Ishikawa (cell line): Measurements from ENCODE around the gene UQCRC2.

Experiments used
- CEBPB ChIP-seq: IDR thresholded peaks from 2 replicates; pipeline ENCODE4 v1.6.1; 2012
- CREB1 ChIP-seq: IDR thresholded peaks from 2 replicates; pipeline ENCODE4 v1.6.1; 2012; ENCODE audit warnings: low read depth
- EGR1 ChIP-seq: IDR thresholded peaks from 2 replicates; pipeline ENCODE4 v1.6.1; 2012
- EP300 ChIP-seq: IDR thresholded peaks from 2 replicates; pipeline ENCODE4 v1.6.1; 2012; ENCODE audit warnings: borderline replicate concordance
- FOXM1 ChIP-seq: IDR thresholded peaks from 2 replicates; pipeline ENCODE4 v1.6.1; 2012; ENCODE audit warnings: low read depth, borderline replicate concordance
- MAX ChIP-seq: IDR thresholded peaks from 2 replicates; pipeline ENCODE4 v1.6.1; 2012
- NFIC ChIP-seq: IDR thresholded peaks from 2 replicates; pipeline ENCODE4 v1.6.1; 2012
- RAD21 ChIP-seq: IDR thresholded peaks from 2 replicates; pipeline ENCODE4 v1.6.1; 2012; ENCODE audit warnings: low read depth
- REST ChIP-seq: IDR thresholded peaks from 2 replicates; pipeline ENCODE4 v1.6.1; 2012; ENCODE audit warnings: low read depth, mild to moderate bottlenecking
- TAF1 ChIP-seq: IDR thresholded peaks from 2 replicates; pipeline ENCODE4 v1.6.1; 2012; ENCODE audit warnings: low read depth, mild to moderate bottlenecking
- TCF12 ChIP-seq: IDR thresholded peaks from 2 replicates; pipeline ENCODE4 v1.6.1; 2012; ENCODE audit warnings: low read depth
- TEAD4 ChIP-seq: IDR thresholded peaks from 2 replicates; pipeline ENCODE4 v1.6.1; 2012
- USF1 ChIP-seq: IDR thresholded peaks from 2 replicates; pipeline ENCODE4 v1.6.1; 2012
- YY1 ChIP-seq: IDR thresholded peaks from 2 replicates; pipeline ENCODE4 v1.6.1; 2012; ENCODE audit warnings: low read depth
- ZBTB7A ChIP-seq: IDR thresholded peaks from 2 replicates; pipeline ENCODE4 v1.6.1; 2012; ENCODE audit warnings: low read depth

The UQCRC2 gene

GRCh38 chr16:21997697-21998480 is 44.7 kb downstream of the UQCRC2 start:
- TF ChIP-seq CREB1 (no peak), FOXM1 (no peak), YY1 (no peak), TAF1 (no peak), TEAD4 (no peak), TCF12 (no peak)

- TF ChIP-seq EGR1 (no peak), ZBTB7A (no peak), USF1 (no peak), CEBPB (no peak), TEAD4 (no peak), RAD21 (no peak)
Measured at GRCh38 chr16:22001591-22001990, 48.4 kb downstream of the UQCRC2 start.

- TF ChIP-seq REST (no peak), FOXM1 (no peak), YY1 (no peak), EP300 (no peak), NFIC (no peak), TAF1 (no peak), MAX (no peak), TCF12 (no peak), TEAD4 (no peak), USF1 (no peak), CEBPB (no peak), EGR1 (no peak), ZBTB7A (no peak), RAD21 (no peak), CREB1 (no peak)
Measured at GRCh38 chr16:22003195-22003594, 50.0 kb downstream of the UQCRC2 start.

GRCh38 chr16:22004341-22004740 is 51.2 kb downstream of the UQCRC2 start:
- TF ChIP-seq MAX = no peak
- no peak for TF ChIP-seq ZBTB7A
- no peak for TF ChIP-seq TCF12
- TF ChIP-seq EGR1 = no peak
- TF ChIP-seq YY1 = no peak
- no peak for TF ChIP-seq TEAD4
- TF ChIP-seq NFIC = no peak
- no peak for TF ChIP-seq EP300
- no peak for TF ChIP-seq RAD21
- TF ChIP-seq USF1 = no peak
- no peak for TF ChIP-seq FOXM1

GRCh38 chr16:22005746-22006145 is 52.6 kb downstream of the UQCRC2 start:
- TF ChIP-seq USF1 (no peak), ZBTB7A (no peak), YY1 (no peak), RAD21 (no peak), EGR1 (no peak), EP300 (no peak), CREB1 (no peak), TAF1 (no peak), CEBPB (no peak), NFIC (no peak), TEAD4 (no peak), TCF12 (no peak), REST (no peak), MAX (no peak), FOXM1 (no peak)
